Measurements from ENCODE around the gene SMTNL1.

DNA sequence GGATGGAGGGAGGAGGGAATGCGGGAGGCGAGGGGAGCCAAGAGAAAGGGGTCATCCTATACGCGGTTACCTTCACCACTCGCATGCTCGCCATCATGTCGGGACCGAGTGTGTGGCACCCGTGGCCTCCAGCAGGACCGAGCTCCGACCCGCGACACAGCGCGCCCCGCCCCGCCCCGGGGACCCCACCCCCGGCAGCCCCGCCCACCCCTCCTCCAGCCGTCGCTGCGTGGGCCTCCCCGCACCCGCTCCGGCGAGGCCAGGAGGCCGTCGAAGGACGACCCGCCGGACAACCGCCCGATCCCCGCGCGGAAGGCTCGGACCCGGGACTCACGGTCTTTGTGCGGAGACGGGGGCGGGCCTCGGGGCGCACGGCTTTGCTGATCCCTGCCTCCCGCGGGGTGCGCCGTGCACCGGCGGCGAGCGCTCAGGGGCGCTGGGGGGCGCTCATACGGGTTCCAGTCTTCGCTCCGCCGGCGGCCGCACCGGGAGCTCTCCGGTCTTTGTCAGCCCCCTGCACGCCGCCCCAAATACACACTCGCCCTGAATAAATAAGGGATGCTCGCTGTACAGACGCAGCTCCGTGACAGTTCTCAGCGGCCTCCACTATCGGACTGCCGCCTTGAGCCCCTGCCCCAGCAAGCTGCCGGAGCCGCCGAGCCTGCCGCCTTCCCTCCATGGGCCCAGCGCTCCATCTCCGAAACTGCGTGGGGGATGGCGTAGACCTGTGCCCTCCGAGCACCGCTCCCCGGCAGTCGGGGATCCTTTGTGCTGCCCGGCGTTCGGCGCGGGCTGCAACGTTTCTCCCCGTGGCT, 30.3 kb downstream of the SMTNL1 start, which contains the start of gene UBE2L6:
- TF ChIP-seq, protein P1, sequence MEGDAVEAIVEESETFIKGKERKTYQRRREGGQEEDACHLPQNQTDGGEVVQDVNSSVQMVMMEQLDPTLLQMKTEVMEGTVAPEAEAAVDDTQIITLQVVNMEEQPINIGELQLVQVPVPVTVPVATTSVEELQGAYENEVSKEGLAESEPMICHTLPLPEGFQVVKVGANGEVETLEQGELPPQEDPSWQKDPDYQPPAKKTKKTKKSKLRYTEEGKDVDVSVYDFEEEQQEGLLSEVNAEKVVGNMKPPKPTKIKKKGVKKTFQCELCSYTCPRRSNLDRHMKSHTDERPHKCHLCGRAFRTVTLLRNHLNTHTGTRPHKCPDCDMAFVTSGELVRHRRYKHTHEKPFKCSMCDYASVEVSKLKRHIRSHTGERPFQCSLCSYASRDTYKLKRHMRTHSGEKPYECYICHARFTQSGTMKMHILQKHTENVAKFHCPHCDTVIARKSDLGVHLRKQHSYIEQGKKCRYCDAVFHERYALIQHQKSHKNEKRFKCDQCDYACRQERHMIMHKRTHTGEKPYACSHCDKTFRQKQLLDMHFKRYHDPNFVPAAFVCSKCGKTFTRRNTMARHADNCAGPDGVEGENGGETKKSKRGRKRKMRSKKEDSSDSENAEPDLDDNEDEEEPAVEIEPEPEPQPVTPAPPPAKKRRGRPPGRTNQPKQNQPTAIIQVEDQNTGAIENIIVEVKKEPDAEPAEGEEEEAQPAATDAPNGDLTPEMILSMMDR (IDR thresholded peaks at IDR 0.05; ENCODE audit: low read length): no peak; the same call in 1 of the 2 replicates
- no peak for TF ChIP-seq EZH2 (optimal IDR thresholded peaks at IDR 0.05; ENCODE audit: low read depth, low read length)

Data from MM.1S (cell line).